ENCODE results near the gene SYT7.
A peak's percentile ranks its signal among the peaks of the same experiment; 100 is the strongest.

The SYT7 gene

DNA sequence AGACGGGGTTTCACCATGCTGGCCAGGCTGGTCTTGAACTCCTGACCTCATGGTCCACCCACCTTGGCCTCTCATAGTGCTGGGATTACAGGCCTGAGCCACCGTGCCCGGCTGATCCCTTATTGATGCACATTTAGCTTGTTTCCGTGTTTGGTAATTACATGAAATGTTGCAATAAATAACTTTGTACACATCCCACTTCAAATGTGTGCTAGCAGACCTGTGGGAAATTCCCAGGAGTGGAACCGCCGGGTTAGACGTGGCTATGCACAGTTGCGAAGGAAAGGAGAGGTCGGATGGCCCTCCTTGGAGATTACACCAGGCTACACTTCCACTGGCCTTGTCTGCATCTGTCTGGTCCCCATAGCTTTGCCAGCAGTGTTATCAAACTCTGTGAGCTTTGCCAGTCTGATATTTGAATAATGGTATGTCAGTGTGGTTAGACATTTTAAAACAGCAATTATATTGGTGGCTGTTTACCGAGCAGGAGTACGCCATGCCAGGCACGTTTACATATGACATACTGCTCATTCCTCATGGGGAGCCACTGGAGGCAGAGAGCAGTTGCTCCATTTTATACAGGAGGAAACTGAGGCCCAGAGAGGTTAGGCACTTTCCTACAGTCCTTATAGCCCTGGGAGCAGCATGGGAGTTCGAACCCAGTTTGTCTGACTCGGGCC, 27.2 kb upstream of the SYT7 start:
- H3K27me3 ChIP-seq (ENCODE audit: control insufficient read depth in 1 of 2, insufficient read depth in 2 of 2, low read length in 2 of 2), result peaks cover 6 to 20% of the 10 kb centered on the region in 2 donors
- H3K27ac ChIP-seq (ENCODE audit: low read length), result no peak overlapping the region
- no peaks in the 10 kb centered on the region for H3K9me3 ChIP-seq (ENCODE audit: control insufficient read depth in 2 of 2, low read length in 2 of 2)
- no peak overlapping the region for H3K9ac ChIP-seq (ENCODE audit: low read length in 2 of 2)
- H3K36me3 ChIP-seq (ENCODE audit: control insufficient read depth in 2 of 2, insufficient read depth in 2 of 2, low read length in 2 of 2), result no peaks in the 10 kb centered on the region
- H3K4me3 ChIP-seq (ENCODE audit: low read length in 2 of 2), result no peak overlapping the region
- H3K4me1 ChIP-seq (ENCODE audit: control insufficient read depth, insufficient read depth, low read length), result peaks cover 7% of the 10 kb centered on the region

GRCh38 chr11:61607426-61607825, 26.6 kb upstream of the SYT7 start:
- no peak overlapping the region for H3K27ac ChIP-seq (ENCODE audit: low read length)
- H3K4me3 ChIP-seq (ENCODE audit: low read length in 2 of 2), result no peak overlapping the region
- no peaks in the 10 kb centered on the region for H3K36me3 ChIP-seq (ENCODE audit: control insufficient read depth in 2 of 2, insufficient read depth in 2 of 2, low read length in 2 of 2)
- H3K4me1 ChIP-seq (ENCODE audit: control insufficient read depth, insufficient read depth, low read length), result peaks cover 7% of the 10 kb centered on the region
- H3K27me3 ChIP-seq (ENCODE audit: control insufficient read depth in 1 of 2, insufficient read depth in 2 of 2, low read length in 2 of 2), result peaks cover 6 to 19% of the 10 kb centered on the region in 2 donors
- no peak overlapping the region for H3K9ac ChIP-seq (ENCODE audit: low read length in 2 of 2)
- no peaks in the 10 kb centered on the region for H3K9me3 ChIP-seq (ENCODE audit: control insufficient read depth in 2 of 2, low read length in 2 of 2)

GRCh38 chr11:61603667-61604066, 22.8 kb upstream of the SYT7 start:
- H3K4me3 ChIP-seq (ENCODE audit: low read length in 2 of 2), result no peak overlapping the region
- peaks cover 22% of the 10 kb centered on the region for H3K4me1 ChIP-seq (ENCODE audit: control insufficient read depth, insufficient read depth, low read length)
- peak overlapping the region in 1 of 2 donors; percentile 9 for H3K9ac ChIP-seq (ENCODE audit: low read length in 2 of 2)
- H3K27me3 ChIP-seq (ENCODE audit: control insufficient read depth in 1 of 2, insufficient read depth in 2 of 2, low read length in 2 of 2), result peaks cover 2 to 3% of the 10 kb centered on the region in 2 donors
- H3K27ac ChIP-seq (ENCODE audit: low read length), result no peak overlapping the region
- no peaks in the 10 kb centered on the region for H3K9me3 ChIP-seq (ENCODE audit: control insufficient read depth in 2 of 2, low read length in 2 of 2)
- H3K36me3 ChIP-seq (ENCODE audit: control insufficient read depth in 2 of 2, insufficient read depth in 2 of 2, low read length in 2 of 2), result no peaks in the 10 kb centered on the region

- peak overlapping the region in 1 of 2 donors; percentile 9 for H3K9ac ChIP-seq (ENCODE audit: low read length in 2 of 2)
- no peak overlapping the region for H3K4me3 ChIP-seq (ENCODE audit: low read length in 2 of 2)
- no peak overlapping the region for H3K27ac ChIP-seq (ENCODE audit: low read length)
- peaks cover 3 to 4% of the 10 kb centered on the region in 2 donors for H3K27me3 ChIP-seq (ENCODE audit: control insufficient read depth in 1 of 2, insufficient read depth in 2 of 2, low read length in 2 of 2)
- no peaks in the 10 kb centered on the region for H3K36me3 ChIP-seq (ENCODE audit: control insufficient read depth in 2 of 2, insufficient read depth in 2 of 2, low read length in 2 of 2)
- H3K9me3 ChIP-seq (ENCODE audit: control insufficient read depth in 2 of 2, low read length in 2 of 2), result no peaks in the 10 kb centered on the region
- peaks cover 22% of the 10 kb centered on the region for H3K4me1 ChIP-seq (ENCODE audit: control insufficient read depth, insufficient read depth, low read length)
Observed at GRCh38 chr11:61602775-61603569, 22.1 kb upstream of the SYT7 start.

- Histone ChIP-seq H3K4me1 (ENCODE audit: control insufficient read depth, insufficient read depth, low read length) (peaks cover 22% of the 10 kb centered on the region), H3K27ac (ENCODE audit: low read length) (no peak overlapping the region), H3K36me3 (ENCODE audit: control insufficient read depth in 2 of 2, insufficient read depth in 2 of 2, low read length in 2 of 2) (no peaks in the 10 kb centered on the region), H3K9me3 (ENCODE audit: control insufficient read depth in 2 of 2, low read length in 2 of 2) (no peaks in the 10 kb centered on the region), H3K4me3 (ENCODE audit: low read length in 2 of 2) (no peak overlapping the region), H3K9ac (ENCODE audit: low read length in 2 of 2) (no peak overlapping the region), H3K27me3 (ENCODE audit: control insufficient read depth in 1 of 2, insufficient read depth in 2 of 2, low read length in 2 of 2) (peaks cover 3 to 6% of the 10 kb centered on the region in 2 donors)
Observed at GRCh38 chr11:61601512-61601911, 20.6 kb upstream of the SYT7 start.

DNA sequence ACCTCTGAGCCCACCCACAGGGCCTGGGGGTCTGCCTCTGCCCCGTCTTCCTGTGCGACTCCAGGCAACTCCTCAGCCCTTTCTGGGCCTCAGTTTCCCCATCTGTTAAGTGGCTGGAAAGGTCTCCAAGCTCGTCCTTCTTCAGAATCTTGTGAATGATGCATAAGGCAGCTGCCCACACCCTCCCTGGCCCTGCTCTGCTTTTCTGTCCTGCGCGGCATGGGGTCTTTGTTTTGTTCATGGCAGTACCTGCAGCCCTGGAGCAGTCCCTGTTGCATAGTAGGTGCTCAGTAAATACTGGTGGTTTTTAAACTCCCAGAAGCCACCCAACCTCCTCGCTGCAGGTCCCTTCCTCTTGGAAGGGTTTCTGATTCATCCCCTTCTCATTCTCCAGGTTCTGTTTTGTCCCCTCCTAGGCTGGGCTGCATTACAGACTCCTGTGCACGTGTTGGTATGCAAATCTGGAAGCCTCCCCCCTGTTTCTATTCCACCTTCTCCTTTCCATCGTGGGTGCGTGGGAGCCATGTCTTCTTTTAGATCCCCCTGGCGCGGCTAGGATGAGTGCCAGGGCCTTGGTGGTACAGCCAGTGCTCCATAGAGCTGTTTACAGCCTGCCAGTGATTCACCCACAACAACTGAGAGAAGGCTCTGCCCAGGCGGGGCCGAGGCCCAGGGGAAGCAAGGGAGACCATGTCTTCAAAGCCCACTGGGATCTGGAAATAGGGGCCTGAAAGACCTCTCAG, 19.3 kb upstream of the SYT7 start:
- Histone ChIP-seq H3K36me3 (ENCODE audit: control insufficient read depth in 2 of 2, insufficient read depth in 2 of 2, low read length in 2 of 2) (no peaks in the 10 kb centered on the region), H3K27me3 (ENCODE audit: control insufficient read depth in 1 of 2, insufficient read depth in 2 of 2, low read length in 2 of 2) (peaks cover 6 to 12% of the 10 kb centered on the region in 2 donors), H3K4me3 (ENCODE audit: low read length in 2 of 2) (no peak overlapping the region), H3K9ac (ENCODE audit: low read length in 2 of 2) (no peak overlapping the region), H3K27ac (ENCODE audit: low read length) (no peak overlapping the region), H3K4me1 (ENCODE audit: control insufficient read depth, insufficient read depth, low read length) (peaks cover 27% of the 10 kb centered on the region), H3K9me3 (ENCODE audit: control insufficient read depth in 2 of 2, low read length in 2 of 2) (no peaks in the 10 kb centered on the region)

GRCh38 chr11:61598886-61599868, 18.3 kb upstream of the SYT7 start:
- Histone ChIP-seq H3K27me3 (ENCODE audit: control insufficient read depth in 1 of 2, insufficient read depth in 2 of 2, low read length in 2 of 2) (peaks cover 10 to 16% of the 10 kb centered on the region in 2 donors), H3K4me3 (ENCODE audit: low read length in 2 of 2) (no peak overlapping the region), H3K9me3 (ENCODE audit: control insufficient read depth in 2 of 2, low read length in 2 of 2) (no peaks in the 10 kb centered on the region), H3K27ac (ENCODE audit: low read length) (no peak overlapping the region), H3K4me1 (ENCODE audit: control insufficient read depth, insufficient read depth, low read length) (peaks cover 27% of the 10 kb centered on the region), H3K36me3 (ENCODE audit: control insufficient read depth in 2 of 2, insufficient read depth in 2 of 2, low read length in 2 of 2) (no peaks in the 10 kb centered on the region), H3K9ac (ENCODE audit: low read length in 2 of 2) (no peak overlapping the region)

DNA sequence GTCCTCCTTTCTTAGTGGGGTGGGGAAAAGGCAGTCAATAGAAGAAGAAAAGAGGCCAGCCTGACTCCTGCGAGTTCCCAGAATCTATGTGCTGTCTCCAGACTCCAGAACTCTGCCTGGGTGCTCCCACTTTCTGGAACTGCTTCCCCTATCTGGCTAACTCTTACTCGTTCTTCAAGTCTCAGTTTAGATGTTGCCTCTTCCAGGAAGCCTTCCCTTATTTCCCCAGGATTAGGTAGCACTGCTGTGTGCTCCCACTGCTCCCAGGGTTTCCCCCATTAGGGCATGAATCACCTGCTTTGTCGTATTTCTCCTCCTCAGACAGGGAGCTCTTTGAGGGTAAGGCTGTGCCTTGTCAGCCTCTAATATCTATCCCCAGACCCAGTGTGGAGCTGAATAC, 17.5 kb upstream of the SYT7 start:
- Histone ChIP-seq H3K36me3 (ENCODE audit: control insufficient read depth in 2 of 2, insufficient read depth in 2 of 2, low read length in 2 of 2) (no peaks in the 10 kb centered on the region), H3K9ac (ENCODE audit: low read length in 2 of 2) (no peak overlapping the region), H3K9me3 (ENCODE audit: control insufficient read depth in 2 of 2, low read length in 2 of 2) (no peaks in the 10 kb centered on the region), H3K4me3 (ENCODE audit: low read length in 2 of 2) (no peak overlapping the region), H3K27me3 (ENCODE audit: control insufficient read depth in 1 of 2, insufficient read depth in 2 of 2, low read length in 2 of 2) (peaks cover 10 to 16% of the 10 kb centered on the region in 2 donors), H3K4me1 (ENCODE audit: control insufficient read depth, insufficient read depth, low read length) (peaks cover 22% of the 10 kb centered on the region), H3K27ac (ENCODE audit: low read length) (no peak overlapping the region)

GRCh38 chr11:61596990-61597389, 16.1 kb upstream of the SYT7 start:
- H3K27ac ChIP-seq (ENCODE audit: low read length), result no peak overlapping the region
- H3K4me3 ChIP-seq (ENCODE audit: low read length in 2 of 2), result no peak overlapping the region
- H3K27me3 ChIP-seq (ENCODE audit: control insufficient read depth in 1 of 2, insufficient read depth in 2 of 2, low read length in 2 of 2), result peaks cover 8 to 18% of the 10 kb centered on the region in 2 donors
- no peaks in the 10 kb centered on the region for H3K9me3 ChIP-seq (ENCODE audit: control insufficient read depth in 2 of 2, low read length in 2 of 2)
- H3K9ac ChIP-seq (ENCODE audit: low read length in 2 of 2), result no peak overlapping the region
- H3K36me3 ChIP-seq (ENCODE audit: control insufficient read depth in 2 of 2, insufficient read depth in 2 of 2, low read length in 2 of 2), result no peaks in the 10 kb centered on the region
- peaks cover 16% of the 10 kb centered on the region for H3K4me1 ChIP-seq (ENCODE audit: control insufficient read depth, insufficient read depth, low read length)

DNA sequence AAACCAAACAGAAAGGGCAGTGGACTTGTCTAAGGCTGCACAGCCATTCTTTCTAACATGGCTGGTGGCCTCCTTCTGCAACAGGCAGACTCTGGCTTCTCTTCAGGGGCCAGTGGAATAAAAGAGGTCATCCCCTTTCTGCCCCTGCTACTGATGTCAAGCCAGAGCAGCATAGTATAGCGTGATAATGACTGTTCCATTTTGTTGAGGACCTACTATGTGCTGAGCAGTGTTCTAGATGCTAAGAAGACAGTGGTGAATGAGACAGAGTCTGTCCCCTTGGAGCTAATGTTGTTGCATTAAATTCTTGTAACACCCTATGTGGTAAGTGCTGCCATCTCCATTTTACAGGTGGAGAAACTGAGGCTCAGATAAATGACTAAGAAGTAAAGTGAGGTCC, 15.7 kb upstream of the SYT7 start:
- Histone ChIP-seq H3K27ac (ENCODE audit: low read length) (no peak overlapping the region), H3K4me3 (ENCODE audit: low read length in 2 of 2) (no peak overlapping the region), H3K27me3 (ENCODE audit: control insufficient read depth in 1 of 2, insufficient read depth in 2 of 2, low read length in 2 of 2) (peaks cover 8 to 18% of the 10 kb centered on the region in 2 donors), H3K4me1 (ENCODE audit: control insufficient read depth, insufficient read depth, low read length) (peaks cover 16% of the 10 kb centered on the region), H3K9me3 (ENCODE audit: control insufficient read depth in 2 of 2, low read length in 2 of 2) (no peaks in the 10 kb centered on the region), H3K9ac (ENCODE audit: low read length in 2 of 2) (no peak overlapping the region), H3K36me3 (ENCODE audit: control insufficient read depth in 2 of 2, insufficient read depth in 2 of 2, low read length in 2 of 2) (no peaks in the 10 kb centered on the region)

Measured in stomach smooth muscle (tissue), 2 donors.